Stromal cell of bone marrow (primary cell): ENCODE data around the gene KCNAB2.
"Not testable (repeated sequence)": the region's sequence is repeated elsewhere in the genome, so short reads cannot be mapped to it uniquely, and the experiment has no call there.

ENCODE experiments used
- DNase-seq: peaks from one replicate; pipeline ENCODE4 v3.0.0-alpha.2; 2012; ENCODE audit warnings: low read depth

Gene KCNAB2

GRCh38 chr1:6057170-6057845 lies 11.6 kb downstream of the KCNAB2 start:
- DNase-seq: no peak

GRCh38 chr1:6059866-6060265 lies 14.2 kb downstream of the KCNAB2 start:
- no peak for DNase-seq

GRCh38 chr1:6062670-6063069 lies 17.0 kb downstream of the KCNAB2 start:
- DNase-seq: no peak

- DNase-seq: not testable (repeated sequence)
These were observed 17.9 kb downstream of the KCNAB2 start for GRCh38 chr1:6063532-6064053.

GRCh38 chr1:6065093-6065858 lies 19.6 kb downstream of the KCNAB2 start:
- no peak for DNase-seq

- no peak for DNase-seq
These were observed 21.0 kb downstream of the KCNAB2 start for GRCh38 chr1:6066680-6067079.

- no peak for DNase-seq
These were observed 22.4 kb downstream of the KCNAB2 start for GRCh38 chr1:6068073-6068472.

GRCh38 chr1:6068932-6069331 lies 23.2 kb downstream of the KCNAB2 start:
- DNase-seq: no peak

GRCh38 chr1:6069573-6069972 lies 23.9 kb downstream of the KCNAB2 start:
- DNase-seq: no peak

- no peak for DNase-seq
These were observed 24.8 kb downstream of the KCNAB2 start for GRCh38 chr1:6070450-6070974.

- DNase-seq: no peak
These were observed 25.5 kb downstream of the KCNAB2 start for GRCh38 chr1:6071219-6071618.

- DNase-seq: no peak
These were observed 27.2 kb downstream of the KCNAB2 start for GRCh38 chr1:6072774-6073479.

- DNase-seq: no peak
These were observed 27.9 kb downstream of the KCNAB2 start for GRCh38 chr1:6073480-6074053.

- DNase-seq: no peak
These were observed 28.7 kb downstream of the KCNAB2 start for GRCh38 chr1:6074192-6074901.

GRCh38 chr1:6075748-6076147 lies 30.1 kb downstream of the KCNAB2 start:
- DNase-seq: no peak

GRCh38 chr1:6077061-6077460 lies 31.4 kb downstream of the KCNAB2 start:
- DNase-seq: not testable (repeated sequence)

GRCh38 chr1:6077506-6077905 lies 31.8 kb downstream of the KCNAB2 start:
- no peak for DNase-seq

GRCh38 chr1:6077919-6078318 lies 32.2 kb downstream of the KCNAB2 start:
- no peak for DNase-seq

- DNase-seq: no peak
These were observed 34.8 kb downstream of the KCNAB2 start for GRCh38 chr1:6080469-6080868.

- no peak for DNase-seq
These were observed 36.2 kb downstream of the KCNAB2 start for GRCh38 chr1:6081901-6082300.

- peak; percentile 6 for DNase-seq
These were observed 36.8 kb downstream of the KCNAB2 start for GRCh38 chr1:6082430-6082971.
